HG02571 (cell line): ENCODE results near the gene CDK14.

ENCODE experiments used
- ATAC-seq: cut with Tn5 transposase; IDR thresholded peaks from one replicate; pipeline ENCODE4 v1.9.1; 2021; ENCODE audit warnings: mild to moderate bottlenecking, moderate library complexity; ENCODE audit not compliant: unreplicated experiment

Gene CDK14

GRCh38 chr7:90834771-90835170 lies 238.7 kb downstream of the CDK14 start:
- no peak for ATAC-seq

GRCh38 chr7:90835861-90836260 lies 239.7 kb downstream of the CDK14 start:
- no peak for ATAC-seq

GRCh38 chr7:90836937-90837336 lies 240.8 kb downstream of the CDK14 start:
- ATAC-seq = no peak

- no peak for ATAC-seq
Measured at GRCh38 chr7:90838799-90839198, 242.7 kb downstream of the CDK14 start.

- no peak for ATAC-seq
Measured at GRCh38 chr7:90839316-90839715, 243.2 kb downstream of the CDK14 start.

GRCh38 chr7:90839727-90840291 lies 243.7 kb downstream of the CDK14 start:
- no peak for ATAC-seq

GRCh38 chr7:90841759-90842429 lies 245.8 kb downstream of the CDK14 start:
- no peak for ATAC-seq

- ATAC-seq = no peak
Measured at GRCh38 chr7:90842430-90842788, 246.3 kb downstream of the CDK14 start.

GRCh38 chr7:90843472-90843871 lies 247.4 kb downstream of the CDK14 start:
- no peak for ATAC-seq

GRCh38 chr7:90844421-90844820 lies 248.3 kb downstream of the CDK14 start:
- no peak for ATAC-seq

- no peak for ATAC-seq
Measured at GRCh38 chr7:90846192-90846591, 250.1 kb downstream of the CDK14 start.

- ATAC-seq = no peak
Measured at GRCh38 chr7:90850066-90850465, 253.9 kb downstream of the CDK14 start.

- ATAC-seq = no peak
Measured at GRCh38 chr7:90850471-90850870, 254.3 kb downstream of the CDK14 start.

GRCh38 chr7:90853205-90853604 lies 257.1 kb downstream of the CDK14 start:
- peak; percentile 60 for ATAC-seq

GRCh38 chr7:90856351-90857070 lies 260.4 kb downstream of the CDK14 start:
- no peak for ATAC-seq

GRCh38 chr7:90857603-90858002 lies 261.5 kb downstream of the CDK14 start:
- ATAC-seq = no peak

- no peak for ATAC-seq
Measured at GRCh38 chr7:90858546-90858945, 262.4 kb downstream of the CDK14 start.

GRCh38 chr7:90859521-90859920 lies 263.4 kb downstream of the CDK14 start:
- no peak for ATAC-seq

GRCh38 chr7:90864088-90864487 lies 268.0 kb downstream of the CDK14 start:
- no peak for ATAC-seq

GRCh38 chr7:90869335-90869734 lies 273.2 kb downstream of the CDK14 start:
- ATAC-seq = no peak

GRCh38 chr7:90876701-90877100 lies 280.6 kb downstream of the CDK14 start:
- ATAC-seq = no peak

- ATAC-seq = no peak
Measured at GRCh38 chr7:90877201-90877600, 281.1 kb downstream of the CDK14 start.
